RWPE2 (cell line): ENCODE measurements around the gene ABCA10.

ENCODE experiments used
- ATAC-seq: fragments of 200-7000 bp; cut with Tn5 transposase; 3 replicates; pipeline ENCODE4 v1.9.1; 2021; ENCODE audit warnings: low read depth
- DNase-seq: peaks from one replicate; pipeline ENCODE4 v3.0.0-alpha.2; 2020; ENCODE audit warnings: low spot score
- H3K27ac ChIP-seq: fragments of 450-650 bp; 2 replicates; pipeline ENCODE4 v1.5.1; 2017; ENCODE audit warnings: mild to moderate bottlenecking; ENCODE audit not compliant: poor library complexity, severe bottlenecking
- H3K27me3 ChIP-seq: fragments of 250-450 bp; sonication (Bioruptor Pico); 2 replicates; pipeline ENCODE4 v1.5.1; 2021; ENCODE audit warnings: mild to moderate bottlenecking, moderate library complexity; ENCODE audit not compliant: insufficient read depth, poor library complexity, severe bottlenecking
- H3K36me3 ChIP-seq: fragments of 250-450 bp; sonication (Bioruptor Pico); 2 replicates; pipeline ENCODE4 v1.5.1; 2020; ENCODE audit warnings: low read depth, mild to moderate bottlenecking, moderate library complexity
- H3K4me1 ChIP-seq: fragments of 250-450 bp; sonication (Bioruptor Pico); 2 replicates; pipeline ENCODE4 v1.5.1; 2021; ENCODE audit warnings: mild to moderate bottlenecking, moderate library complexity; ENCODE audit not compliant: insufficient read depth, poor library complexity, severe bottlenecking
- H3K4me3 ChIP-seq: fragments of 250-450 bp; sonication (Bioruptor Pico); 2 replicates; pipeline ENCODE4 v1.5.1; 2021; ENCODE audit warnings: mild to moderate bottlenecking, moderate library complexity; ENCODE audit not compliant: severe bottlenecking
- H3K9me3 ChIP-seq: fragments of 250-450 bp; sonication (Bioruptor Pico); 2 replicates; pipeline ENCODE4 v1.5.1; 2021; ENCODE audit warnings: mild to moderate bottlenecking, moderate library complexity; ENCODE audit not compliant: severe bottlenecking
- TF ChIP-seq, protein P1 (sequence below): fragments of 450-650 bp; IDR thresholded peaks from one replicate; pipeline ENCODE4 v1.5.1; 2017; ENCODE audit warnings: mild to moderate bottlenecking, moderate library complexity; ENCODE audit not compliant: poor library complexity, severe bottlenecking

ABCA10 gene

DNA sequence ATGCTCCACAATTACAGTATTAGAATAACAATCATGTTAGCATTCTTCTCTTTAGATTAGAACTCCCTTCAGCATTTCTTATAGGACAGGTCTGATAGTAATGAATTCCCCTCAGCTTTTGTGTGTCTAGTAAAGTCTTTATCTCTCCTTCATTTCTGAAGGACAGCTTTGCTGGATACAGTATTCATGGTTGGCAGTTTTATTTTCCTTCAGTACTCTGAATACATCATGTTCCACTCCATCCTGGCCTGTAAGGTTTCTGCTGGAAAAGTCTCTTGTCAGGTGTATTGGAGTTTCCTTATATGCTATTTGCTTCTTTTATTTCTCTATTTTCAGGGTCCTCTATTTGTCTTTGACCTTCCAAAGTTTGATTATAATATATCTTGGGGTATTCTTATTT, 4.0 kb upstream of the ABCA10 start:
- H3K9me3 ChIP-seq, result no peaks in the 10 kb centered on the region
- H3K4me3 ChIP-seq, result no peak overlapping the region
- H3K36me3 ChIP-seq, result no peaks in the 10 kb centered on the region
- H3K4me1 ChIP-seq, result no peaks in the 10 kb centered on the region
- DNase-seq (no peak), ATAC-seq (no peak)
- TF ChIP-seq, protein P1, sequence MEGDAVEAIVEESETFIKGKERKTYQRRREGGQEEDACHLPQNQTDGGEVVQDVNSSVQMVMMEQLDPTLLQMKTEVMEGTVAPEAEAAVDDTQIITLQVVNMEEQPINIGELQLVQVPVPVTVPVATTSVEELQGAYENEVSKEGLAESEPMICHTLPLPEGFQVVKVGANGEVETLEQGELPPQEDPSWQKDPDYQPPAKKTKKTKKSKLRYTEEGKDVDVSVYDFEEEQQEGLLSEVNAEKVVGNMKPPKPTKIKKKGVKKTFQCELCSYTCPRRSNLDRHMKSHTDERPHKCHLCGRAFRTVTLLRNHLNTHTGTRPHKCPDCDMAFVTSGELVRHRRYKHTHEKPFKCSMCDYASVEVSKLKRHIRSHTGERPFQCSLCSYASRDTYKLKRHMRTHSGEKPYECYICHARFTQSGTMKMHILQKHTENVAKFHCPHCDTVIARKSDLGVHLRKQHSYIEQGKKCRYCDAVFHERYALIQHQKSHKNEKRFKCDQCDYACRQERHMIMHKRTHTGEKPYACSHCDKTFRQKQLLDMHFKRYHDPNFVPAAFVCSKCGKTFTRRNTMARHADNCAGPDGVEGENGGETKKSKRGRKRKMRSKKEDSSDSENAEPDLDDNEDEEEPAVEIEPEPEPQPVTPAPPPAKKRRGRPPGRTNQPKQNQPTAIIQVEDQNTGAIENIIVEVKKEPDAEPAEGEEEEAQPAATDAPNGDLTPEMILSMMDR, result no peak
- no peak overlapping the region for H3K27ac ChIP-seq
- H3K27me3 ChIP-seq, result no peaks in the 10 kb centered on the region

DNA sequence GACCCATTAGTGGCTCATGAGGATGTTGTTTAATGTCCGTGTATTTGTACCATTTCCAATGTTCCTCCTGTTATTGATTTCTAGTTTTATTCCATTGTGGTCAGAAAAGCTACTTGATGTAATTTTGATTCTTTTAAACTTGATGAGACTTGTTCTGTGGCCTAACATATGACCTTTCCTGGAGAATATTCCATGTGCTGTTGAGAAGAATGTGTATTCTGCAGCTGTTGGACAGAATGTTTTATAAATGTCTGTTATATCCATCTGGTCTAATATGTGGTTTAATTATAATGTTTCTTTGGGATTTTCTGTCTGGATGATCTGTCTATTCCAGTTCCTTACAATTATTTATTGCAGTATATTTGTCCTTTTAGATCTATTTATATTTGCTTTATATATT, 2.9 kb upstream of the ABCA10 start:
- H3K27me3 ChIP-seq, result no peaks in the 10 kb centered on the region
- ATAC-seq, result no peak

DNA sequence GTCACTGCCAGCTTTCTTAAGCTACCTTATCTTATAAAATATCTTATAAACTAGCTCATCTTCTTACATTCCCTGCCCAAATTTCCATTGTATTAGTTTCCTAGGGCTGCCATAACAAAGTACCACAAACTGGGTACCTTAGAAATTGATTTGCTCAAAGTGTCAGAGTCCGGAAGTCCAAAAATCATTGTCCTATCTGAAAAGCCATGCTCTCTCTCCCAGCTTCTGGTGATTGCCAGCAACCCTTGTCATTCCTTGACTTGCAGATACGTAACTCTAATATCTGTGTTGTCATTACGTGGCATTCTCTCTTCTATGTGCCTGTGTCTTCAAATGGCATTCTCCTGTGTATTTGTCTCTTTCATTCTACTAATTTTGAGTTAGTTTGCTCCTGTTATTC, 2.3 kb upstream of the ABCA10 start:
- H3K4me1 ChIP-seq, result no peaks in the 10 kb centered on the region
- no peaks in the 10 kb centered on the region for H3K36me3 ChIP-seq
- no peaks in the 10 kb centered on the region for H3K27me3 ChIP-seq
- H3K27ac ChIP-seq, result no peak overlapping the region
- no peaks in the 10 kb centered on the region for H3K9me3 ChIP-seq
- no peak overlapping the region for H3K4me3 ChIP-seq
- ATAC-seq (no peak), DNase-seq (no peak)
- TF ChIP-seq, protein P1, result no peak

More for the DNA sequence above, 2.9 kb upstream of the ABCA10 start:
- DNase-seq, result no peak
- H3K9me3 ChIP-seq, result no peaks in the 10 kb centered on the region
- H3K4me3 ChIP-seq, result no peak overlapping the region
- H3K4me1 ChIP-seq, result no peaks in the 10 kb centered on the region
- no peaks in the 10 kb centered on the region for H3K36me3 ChIP-seq
- TF ChIP-seq, protein P1, result no peak
- no peak overlapping the region for H3K27ac ChIP-seq

DNA sequence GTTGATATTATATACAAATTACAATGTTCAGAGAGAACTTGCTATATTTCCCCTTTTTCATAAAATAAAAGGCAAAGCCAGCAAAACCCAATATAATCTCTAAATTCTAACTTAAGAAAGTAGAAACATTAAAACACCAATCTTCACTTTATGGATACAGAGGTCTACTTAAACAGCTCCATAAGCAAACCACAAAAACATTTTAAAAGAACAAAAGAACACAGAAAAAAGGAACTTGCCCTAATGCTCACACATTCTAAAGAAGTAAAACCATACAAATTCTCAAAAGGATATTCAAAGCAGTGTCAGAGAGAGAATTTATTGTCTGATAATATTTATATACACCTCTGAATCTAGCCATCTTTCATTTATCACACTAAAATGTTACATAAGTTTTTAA, 606 bp downstream of the ABCA10 start:
- Histone ChIP-seq H3K36me3 (no peaks in the 10 kb centered on the region), H3K4me3 (no peak overlapping the region), H3K27me3 (no peaks in the 10 kb centered on the region), H3K9me3 (no peaks in the 10 kb centered on the region), H3K4me1 (no peaks in the 10 kb centered on the region), H3K27ac (no peak overlapping the region)
- TF ChIP-seq, protein P1, result no peak
- no peak for DNase-seq
- no peak for ATAC-seq

DNA sequence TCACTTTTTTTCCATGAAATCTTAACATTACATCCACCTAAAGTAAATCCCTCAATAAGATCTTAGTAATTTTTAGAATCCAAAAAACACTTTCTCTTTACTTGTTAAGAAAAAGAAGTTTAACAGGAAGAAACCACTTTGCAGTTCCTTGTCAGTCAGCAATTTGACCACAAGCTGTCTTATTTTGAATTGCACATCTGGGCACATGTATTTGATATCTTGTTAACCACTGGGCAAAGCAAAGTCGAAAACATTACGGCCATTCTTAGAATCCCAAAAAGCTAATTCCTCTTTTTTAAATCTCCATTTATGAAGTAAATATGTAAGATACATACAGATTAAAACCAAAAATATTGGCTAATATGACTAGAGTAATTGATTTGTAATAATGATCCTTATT, 1.1 kb downstream of the ABCA10 start:
- DNase-seq (no peak), ATAC-seq (no peak)
- Histone ChIP-seq H3K9me3 (no peaks in the 10 kb centered on the region), H3K4me3 (no peak overlapping the region), H3K36me3 (no peaks in the 10 kb centered on the region), H3K27ac (no peak overlapping the region), H3K27me3 (no peaks in the 10 kb centered on the region), H3K4me1 (no peaks in the 10 kb centered on the region)
- TF ChIP-seq, protein P1, result no peak
